CD1c-positive myeloid dendritic cell (primary cell): Measurements from ENCODE around the gene IP6K3.
A peak's percentile ranks its signal among the peaks of the same experiment; 100 is the strongest.

Source experiments
- DNase-seq: peaks from one replicate; pipeline ENCODE4 v3.0.0-alpha.2; 2016; ENCODE audit errors: extremely low spot score

Gene IP6K3

DNA sequence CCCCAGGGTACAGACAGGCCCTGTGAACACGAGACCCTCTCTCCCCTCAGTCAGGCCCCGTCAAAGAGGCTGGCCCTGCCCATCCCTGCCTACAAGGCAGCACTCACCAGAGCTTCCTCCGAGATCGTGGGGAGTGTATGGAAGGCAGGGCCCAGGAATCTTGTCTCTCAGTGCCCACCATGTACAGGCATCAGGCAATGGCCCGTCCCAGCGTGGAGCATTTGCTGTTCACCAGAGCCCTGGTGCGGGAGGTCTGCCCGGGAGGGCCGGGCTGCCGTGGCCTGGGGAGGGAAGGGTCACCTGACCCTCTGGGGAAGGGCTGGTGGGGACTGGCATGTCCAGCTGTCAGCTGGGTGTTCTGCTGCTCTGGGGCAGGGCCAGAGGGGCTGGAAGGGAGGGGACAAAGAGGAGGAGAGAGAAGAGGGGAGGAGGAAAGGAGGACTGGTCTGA, at the start of gene IP6K3:
Gene IP6K3 (minus strand): TSS at position 255 of the 450 bp plus-strand sequence. CDS start 11,429 bp downstream, outside the sequence.
- no peak for DNase-seq

- no peak for DNase-seq
Observed at GRCh38 chr6:33794910-33795623, 48.4 kb upstream of the IP6K3 start.

GRCh38 chr6:33792981-33793380, 46.3 kb upstream of the IP6K3 start:
- DNase-seq: no peak

GRCh38 chr6:33791620-33792019, 44.9 kb upstream of the IP6K3 start:
- no peak for DNase-seq

GRCh38 chr6:33790910-33791309, 44.2 kb upstream of the IP6K3 start:
- DNase-seq: no peak

DNA sequence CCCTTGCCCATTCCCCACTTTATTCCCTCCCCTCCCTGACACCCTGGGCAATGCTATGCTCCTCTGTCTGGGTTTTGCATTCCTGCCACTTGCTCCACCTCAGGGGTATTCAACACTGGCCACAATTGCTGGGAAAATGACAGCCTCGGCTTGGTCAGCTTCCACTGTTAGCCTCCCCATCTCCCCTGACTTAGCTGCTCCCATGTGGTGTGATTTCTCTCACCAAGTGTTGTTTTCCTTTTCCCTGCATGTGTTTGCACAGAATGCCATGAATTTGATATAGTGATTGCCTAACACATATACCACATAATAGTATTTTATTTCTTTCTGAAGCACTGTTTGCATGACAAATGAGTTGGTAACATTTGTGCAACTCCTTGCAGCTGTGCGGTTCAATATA, 43.7 kb upstream of the IP6K3 start:
- no peak for DNase-seq

DNA sequence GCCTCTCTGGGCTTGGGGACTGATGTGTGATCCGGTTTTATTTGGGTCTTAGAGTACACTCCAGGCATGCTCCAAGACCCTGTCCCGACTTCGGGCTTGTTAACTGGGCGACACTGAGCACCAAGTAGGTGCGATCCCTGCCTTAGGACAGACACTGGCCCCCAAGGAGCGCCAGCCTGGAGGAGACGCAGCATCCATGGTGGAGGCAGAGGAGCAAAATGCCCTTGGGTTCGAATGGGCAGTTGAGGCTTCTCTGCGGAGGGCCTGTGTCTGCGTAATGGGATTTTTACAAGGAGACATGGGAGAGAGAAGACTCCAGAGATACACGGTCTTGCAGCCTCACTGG, 42.8 kb upstream of the IP6K3 start:
- DNase-seq: no peak

GRCh38 chr6:33788694-33789549, 42.2 kb upstream of the IP6K3 start, which contains the start of gene LEMD2:
TSS of gene LEMD2 (minus strand) at chr6:33789130. CDS start at chr6:33789116, 14 bp downstream.
- peak; percentile 95 for DNase-seq

- DNase-seq: peak; percentile 89
Observed at GRCh38 chr6:33787954-33788693, 41.4 kb upstream of the IP6K3 start.

- no peak for DNase-seq
Observed at GRCh38 chr6:33787346-33787953, 40.7 kb upstream of the IP6K3 start.

DNA sequence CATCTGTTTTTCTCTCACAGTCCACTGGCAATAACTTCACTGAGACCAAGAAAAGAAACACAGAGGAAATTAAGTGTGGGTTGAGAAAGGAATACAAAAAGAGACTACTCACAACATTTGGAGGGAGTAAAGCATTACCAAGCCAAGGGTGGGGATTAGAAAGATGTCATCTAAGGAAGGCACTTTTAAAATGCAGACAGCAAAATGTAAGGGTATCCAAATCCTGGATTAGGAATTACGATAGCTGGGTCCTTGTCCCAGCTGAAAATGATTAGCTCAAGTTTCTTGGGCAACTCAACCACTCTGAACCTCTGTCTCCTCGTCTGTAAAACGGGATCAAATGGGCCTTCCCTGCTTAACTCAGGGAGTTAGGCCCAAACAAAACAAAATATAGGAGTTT, 40.0 kb upstream of the IP6K3 start:
- DNase-seq: no peak

DNA sequence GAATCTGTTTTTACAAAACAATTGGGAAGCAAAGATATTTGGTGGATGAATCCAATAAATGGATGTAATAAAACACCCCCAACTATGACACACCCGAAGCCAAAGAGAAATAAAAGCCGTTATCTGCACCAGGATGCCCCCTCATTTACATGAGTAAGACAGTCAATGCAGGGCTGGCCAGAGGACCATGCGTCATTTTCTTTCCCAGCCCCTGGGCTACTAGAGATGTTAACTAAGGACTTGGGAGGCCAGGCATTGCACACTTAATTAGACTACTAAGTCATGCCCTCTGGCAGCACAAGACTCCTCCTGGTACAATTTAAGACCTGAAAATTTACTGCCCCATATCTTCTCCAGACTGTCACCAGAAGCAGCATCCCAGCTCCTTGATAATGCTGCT, 39.1 kb upstream of the IP6K3 start:
- DNase-seq: no peak

- no peak for DNase-seq
Observed at GRCh38 chr6:33784787-33785186, 38.1 kb upstream of the IP6K3 start.

DNA sequence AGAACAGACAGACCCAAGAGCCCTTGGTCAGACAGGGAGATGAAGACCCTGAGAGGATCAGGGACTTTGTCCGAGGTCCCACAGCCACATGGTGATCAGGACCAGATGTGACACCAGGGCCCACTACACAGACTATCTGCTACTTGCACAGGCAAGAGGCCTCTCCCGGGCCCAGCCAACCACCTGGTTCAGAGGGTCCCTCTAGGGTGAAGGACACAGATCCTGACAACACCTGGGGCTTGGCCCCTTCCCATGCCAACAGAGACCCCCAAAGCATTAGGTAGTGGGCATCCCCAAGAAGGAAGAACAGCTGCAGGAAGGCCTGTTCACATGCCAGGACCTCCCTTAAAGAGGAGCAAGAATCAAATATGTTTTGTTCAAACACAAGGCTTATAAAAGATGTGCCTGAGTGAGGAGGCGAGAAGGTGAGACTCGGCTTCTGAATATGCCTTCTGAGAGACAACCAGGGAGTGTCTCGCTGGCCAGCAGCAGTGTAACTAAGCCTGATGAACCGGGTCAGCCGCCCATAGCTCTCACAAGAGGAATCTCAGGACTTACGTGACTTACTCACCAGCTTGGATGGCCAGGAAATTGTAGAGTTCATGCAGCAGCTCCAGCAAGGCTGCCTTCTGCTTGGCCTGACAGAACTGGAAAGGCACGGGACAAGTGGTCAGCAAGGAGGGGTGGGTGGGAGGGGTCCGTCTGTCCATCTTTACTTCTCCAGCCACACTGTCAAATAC, 37.2 kb upstream of the IP6K3 start:
- DNase-seq: no peak

DNA sequence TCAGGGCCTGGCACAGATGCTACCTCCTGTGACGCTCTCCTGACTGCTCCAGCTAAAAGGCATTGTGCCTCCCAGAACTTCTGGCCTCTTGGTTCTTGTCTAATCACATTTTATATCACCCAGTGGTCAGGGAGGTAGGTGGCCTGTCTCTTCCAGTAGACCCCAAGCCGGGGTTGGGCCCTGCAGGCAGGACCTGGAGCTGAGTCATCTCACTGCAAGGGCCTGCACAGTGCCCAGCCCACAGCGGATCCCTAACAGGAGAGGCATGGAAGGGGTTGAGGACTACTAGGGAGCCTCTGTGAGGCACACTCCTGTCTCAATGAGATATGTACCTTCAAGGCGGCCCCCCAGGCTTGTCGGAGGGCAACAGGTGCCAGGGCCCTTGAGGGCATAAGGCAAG, 35.9 kb upstream of the IP6K3 start:
- no peak for DNase-seq

DNA sequence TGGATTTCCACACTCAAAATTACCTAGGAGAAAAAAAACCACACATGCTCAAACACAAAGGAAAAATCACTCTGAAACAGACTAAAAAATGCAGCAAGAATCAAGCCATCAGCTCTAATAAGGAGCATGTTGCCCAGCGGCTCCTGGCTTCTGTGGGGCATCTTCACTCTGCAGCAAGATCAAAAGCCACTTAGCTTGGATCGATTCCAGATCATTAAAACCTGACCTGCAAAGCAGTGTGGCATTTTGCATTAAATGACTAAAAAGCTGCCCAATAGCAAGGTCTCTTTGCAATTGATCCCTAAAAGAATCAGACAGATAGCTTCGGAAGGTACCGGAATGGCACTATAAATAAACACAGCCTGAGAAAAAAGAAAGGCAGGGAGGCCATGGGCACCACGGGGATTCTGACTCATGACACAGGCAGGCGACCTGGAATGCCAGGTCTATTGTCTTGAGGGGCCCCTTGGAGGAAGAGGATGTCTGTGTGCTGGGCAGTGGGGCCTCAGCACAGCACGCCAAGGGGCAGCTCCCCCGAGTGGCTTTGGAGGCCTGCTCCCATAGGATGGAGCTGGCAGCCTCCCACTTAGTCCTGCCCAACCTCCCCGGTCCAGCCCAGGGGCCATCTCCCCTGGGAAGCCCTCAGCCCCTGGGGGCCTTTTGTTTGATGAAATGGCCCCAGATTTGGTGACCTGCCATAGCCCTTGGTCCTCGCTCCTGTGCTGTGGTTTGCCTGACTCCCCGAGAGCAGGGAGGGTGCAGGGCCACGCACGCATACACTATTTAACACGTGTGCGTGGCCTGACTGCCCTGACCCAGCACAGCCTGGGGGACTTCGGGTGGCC, 34.6 kb upstream of the IP6K3 start:
- DNase-seq: no peak

GRCh38 chr6:33779895-33780294, 33.2 kb upstream of the IP6K3 start:
- DNase-seq: no peak

DNA sequence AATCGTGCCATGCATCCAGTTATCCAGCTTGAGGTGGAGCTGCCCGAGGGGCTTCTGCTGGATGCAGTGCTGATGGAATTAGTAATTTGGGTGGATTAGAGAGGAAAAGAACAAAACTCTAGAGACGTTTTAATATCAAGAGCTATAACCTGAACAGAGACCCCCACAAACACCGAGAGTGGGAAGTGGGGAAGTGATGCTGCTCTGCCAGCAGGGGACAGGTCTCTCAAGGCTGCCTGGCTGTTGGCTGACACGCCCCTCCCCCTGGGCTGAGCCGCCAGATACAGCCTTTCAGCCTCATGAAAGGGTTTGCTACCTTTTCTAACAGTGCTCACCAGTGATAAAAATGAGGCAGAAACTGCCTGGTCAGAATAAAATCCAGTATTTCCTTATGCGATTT, 32.6 kb upstream of the IP6K3 start:
- no peak for DNase-seq

DNA sequence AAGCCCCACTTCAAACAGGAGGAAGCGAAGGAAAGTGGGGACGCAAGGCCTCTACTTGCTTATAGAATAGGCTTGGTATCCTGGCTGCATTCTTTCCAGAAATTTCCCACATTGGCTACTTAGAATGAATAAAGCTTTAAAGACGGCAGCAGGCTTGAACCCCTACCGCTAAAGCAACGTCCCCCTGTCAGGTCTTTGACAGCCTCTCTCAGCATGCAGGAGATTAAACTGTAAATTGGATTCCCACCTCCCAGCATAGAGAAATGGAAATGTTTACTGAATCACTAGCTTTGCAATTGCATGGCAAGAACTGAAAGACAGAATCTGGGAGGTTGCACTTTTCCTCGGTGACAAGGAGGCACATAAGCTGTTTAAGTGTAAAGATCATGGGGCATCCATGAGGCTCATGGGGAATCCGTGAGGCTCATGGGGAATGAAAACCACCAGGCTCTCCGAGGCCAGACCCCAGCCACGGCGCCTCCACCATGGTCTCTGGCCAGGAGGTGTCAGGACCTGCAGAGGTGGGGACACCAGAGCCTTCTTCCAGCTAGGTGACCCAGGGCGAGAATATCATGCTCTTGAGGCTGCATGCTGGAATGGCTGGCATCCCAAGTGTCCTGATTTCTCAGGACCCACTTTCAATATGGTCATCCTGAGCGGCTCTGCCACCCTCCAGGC, 31.9 kb upstream of the IP6K3 start:
- no peak for DNase-seq
